CD14-positive monocyte (primary cell): ENCODE data around the gene EPHA2. TPM values are rescaled to one million over a fixed set of nuclear protein-coding genes. Genes with fewer than 3 reads are reported as not detected.

Experiments used
- DNase-seq, 3 donors: peaks; one replicate each; pipeline ENCODE4 v3.0.0-alpha.2; 2011 to 2022
- H2AFZ ChIP-seq: 2 replicates; pipeline ENCODE4 v1.6.0; 2012; ENCODE audit warnings: mild to moderate bottlenecking, low read depth, low read length, inconsistent platforms; ENCODE audit not compliant: insufficient read depth, poor library complexity, severe bottlenecking
- H3K27ac ChIP-seq, 2 donors: 1 replicate in 1 of 2; 2 replicates in 1 of 2; pipeline ENCODE4 v1.5.1; 2012 to 2013; ENCODE audit warnings: low read length in 2 of 2, control low read depth in 1 of 2, inconsistent platforms in 1 of 2, low read depth in 1 of 2, mild to moderate bottlenecking in 1 of 2
- H3K27me3 ChIP-seq, 2 donors: one replicate each; pipeline versions ENCODE4 v1.6.0 to v1.6.1; 2011 to 2013; ENCODE audit warnings: low read length in 2 of 2; ENCODE audit not compliant: control insufficient read depth in 2 of 2, insufficient read depth in 2 of 2
- H3K36me3 ChIP-seq, 2 donors: replicated peaks in 1 of 2; 1 replicate in 1 of 2; 2 replicates in 1 of 2; pipeline versions ENCODE4 v1.5.1 to v1.6.1; 2012 to 2013; ENCODE audit warnings: low read length in 2 of 2, control low read depth in 1 of 2, inconsistent platforms in 1 of 2, mild to moderate bottlenecking in 1 of 2; ENCODE audit not compliant: insufficient read depth in 2 of 2, control insufficient read depth in 1 of 2
- H3K4me1 ChIP-seq, 2 donors: 1 replicate in 1 of 2; 2 replicates in 1 of 2; pipeline versions ENCODE4 v1.5.1 to v1.6.1; 2012 to 2013; ENCODE audit warnings: low read length in 2 of 2, control low read depth in 1 of 2, inconsistent platforms in 1 of 2, mild to moderate bottlenecking in 1 of 2, moderate library complexity in 1 of 2; ENCODE audit not compliant: insufficient read depth in 2 of 2, control insufficient read depth in 1 of 2
- H3K4me2 ChIP-seq: replicated peaks from 2 replicates; pipeline ENCODE3; 2012; ENCODE audit warnings: low read length, moderate library complexity, mild to moderate bottlenecking; ENCODE audit not compliant: poor library complexity, severe bottlenecking; ENCODE audit errors: extremely low read depth
- H3K4me3 ChIP-seq, 3 experiments: fragments of 200-600 bp in 1 of 3; sonication (generic) in 1 of 3; replicated peaks in 1 of 3; 1 replicate in 2 of 3; 2 replicates in 1 of 3; pipeline ENCODE4 v1.5.1; 2011 to 2013; ENCODE audit warnings: low read length in 3 of 3, mild to moderate bottlenecking in 3 of 3, control low read depth in 2 of 3, low read depth in 2 of 3, inconsistent platforms in 1 of 3, moderate library complexity in 1 of 3
- H3K79me2 ChIP-seq: 2 replicates; pipeline ENCODE4 v1.6.0; 2012; ENCODE audit warnings: mild to moderate bottlenecking, control low read depth, inconsistent platforms, low read length, moderate library complexity; ENCODE audit not compliant: insufficient read depth
- H3K9ac ChIP-seq: 2 replicates; pipeline ENCODE4 v1.6.0; 2017; ENCODE audit warnings: low read length, mild to moderate bottlenecking; ENCODE audit not compliant: insufficient read depth, poor library complexity, severe bottlenecking
- H3K9me3 ChIP-seq, 2 donors: replicated peaks in 1 of 2; 1 replicate in 1 of 2; 2 replicates in 1 of 2; pipeline versions ENCODE4 v1.5.1 to v1.6.1; 2012 to 2013; ENCODE audit warnings: low read length in 2 of 2, control low read depth in 1 of 2; ENCODE audit not compliant: control insufficient read depth in 1 of 2, insufficient read depth in 1 of 2
- H4K20me1 ChIP-seq: 2 replicates; pipeline ENCODE4 v1.6.0; 2012; ENCODE audit warnings: mild to moderate bottlenecking, low read length, control low read depth, moderate library complexity; ENCODE audit not compliant: insufficient read depth
- H3K27ac Mint-ChIP-seq, 7 donors: one replicate each; pipeline ENCODE4 v1.8.0; 2020; ENCODE audit warnings: mild to moderate bottlenecking in 7 of 7, mixed read lengths in 7 of 7, moderate library complexity in 6 of 7, inconsistent platforms in 2 of 7
- H3K27me3 Mint-ChIP-seq, 3 donors: one replicate each; pipeline ENCODE4 v1.8.0; 2021 to 2022; ENCODE audit warnings: low read depth in 3 of 3, mild to moderate bottlenecking in 3 of 3, mixed read lengths in 3 of 3, moderate library complexity in 3 of 3, inconsistent platforms in 1 of 3
- H3K36me3 Mint-ChIP-seq, 2 donors: one replicate each; pipeline ENCODE4 v1.8.0; 2020; ENCODE audit warnings: mixed read lengths in 2 of 2, inconsistent platforms in 1 of 2, mild to moderate bottlenecking in 1 of 2
- H3K4me1 Mint-ChIP-seq: one replicate; pipeline ENCODE4 v1.8.0; 2020; ENCODE audit warnings: mild to moderate bottlenecking, mixed read lengths
- H3K4me3 Mint-ChIP-seq, 2 donors: one replicate each; pipeline ENCODE4 v1.8.0; 2020; ENCODE audit warnings: mild to moderate bottlenecking in 2 of 2, mixed read lengths in 2 of 2, moderate library complexity in 1 of 2
- H3K9me3 Mint-ChIP-seq, 7 donors: one replicate each; pipeline ENCODE4 v1.8.0; 2020 to 2022; ENCODE audit warnings: mixed read lengths in 7 of 7, mild to moderate bottlenecking in 6 of 7, moderate library complexity in 6 of 7, inconsistent platforms in 2 of 7
- WGBS: methylation state at CpG from one replicate; pipeline ENCODE4 v1.1.5; 2013; ENCODE audit warnings: missing lambda C conversion rate; ENCODE audit not compliant: insufficient coverage; 5-methylcytosine and 5-hydroxymethylcytosine counted together
- intact Hi-C, 2 donors: fragments of 100-400 bp; cut with micrococcal nuclease; formaldehyde crosslinking; loops; one replicate each; pipeline versions ENCODE4 v1.15.0 to v1.15.1; 2023
- polyA plus RNA-seq, 3 donors: library from polyadenylated mRNA; depleted of rRNA in 1 of 3; unstranded in 2 of 3; stranded (reverse) in 1 of 3; fragments of 300-500 nt in 2 of 3; fragments of >200 nt in 1 of 3; fragmentation: Illumina TruSeq in 2 of 3; gene quantifications; 1 replicate in 2 of 3; 2 replicates in 1 of 3; pipeline ENCODE4 v1.2.3, GENCODE V29; 2012 to 2021
- TF ChIP-seq, protein P1 (sequence below): fragments of 200-600 bp; IDR thresholded peaks from one replicate; pipeline ENCODE4 v1.8.0; 2022; ENCODE audit warnings: antibody characterized with exemption, mild to moderate bottlenecking

The EPHA2 gene
- polyA plus RNA-seq, 3 donors, result 0.03 TPM; not detected in 2

DNA sequence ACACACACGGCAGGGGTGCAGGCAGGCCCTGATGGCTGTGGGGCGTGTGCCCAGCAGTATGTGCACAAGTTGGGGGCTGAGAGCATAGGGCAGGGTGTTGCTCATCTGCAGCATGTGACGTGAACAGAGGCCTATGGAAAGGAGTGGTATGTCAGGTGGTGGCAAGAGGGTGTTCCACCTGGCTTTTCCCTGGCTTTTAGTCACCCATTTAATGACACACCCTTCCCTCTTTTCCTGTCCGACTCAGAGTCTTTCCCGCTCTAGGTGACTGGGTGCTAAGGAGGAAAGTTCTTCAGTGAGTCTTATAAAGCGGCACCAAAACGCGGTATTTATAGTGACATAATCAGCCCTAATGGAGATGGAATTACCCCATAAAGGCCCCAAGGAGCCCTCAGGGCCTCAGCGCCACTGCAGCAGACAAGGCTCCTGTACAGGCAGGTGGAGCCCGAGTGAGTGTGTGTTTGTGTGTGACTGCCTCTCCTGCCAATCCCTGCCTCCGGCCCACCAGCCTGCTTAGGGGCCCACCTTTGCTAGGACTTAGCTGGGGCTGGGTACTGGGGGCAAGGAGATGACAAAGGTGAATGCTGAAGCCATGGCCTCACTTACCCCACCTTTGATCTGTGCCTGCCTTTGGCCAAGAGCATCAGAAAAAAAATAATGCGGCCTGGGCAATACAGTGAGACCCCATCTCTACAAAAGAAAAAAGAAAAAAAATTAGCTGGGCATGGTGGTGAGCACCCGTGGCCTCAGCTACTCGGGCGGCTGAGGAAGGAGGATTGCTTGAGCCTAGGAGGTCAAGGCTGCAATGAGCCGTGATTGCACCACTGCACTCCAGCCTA lies 3.3 kb upstream of the EPHA2 start:
- Mint-ChIP-seq H3K36me3 (no peaks in the 10 kb centered on the region), H3K9me3 (peaks cover 0 to 12% (median 1%) of the 10 kb centered on the region in 7 donors), H3K4me1 (peaks cover 51% of the 10 kb centered on the region), H3K27ac (no peak overlapping the region), H3K4me3 (no peak overlapping the region), H3K27me3 (peaks cover 51 to 68% (median 57%) of the 10 kb centered on the region in 3 donors)
- intact Hi-C loops, result no loop called here
- Histone ChIP-seq H3K27ac (no peak overlapping the region), H3K79me2 (no peaks in the 10 kb centered on the region), H3K9me3 (no peaks in the 10 kb centered on the region), H2AFZ (no peak overlapping the region), H3K27me3 (peaks cover 11 to 50% of the 10 kb centered on the region in 2 donors), H3K4me1 (peaks cover 31 to 50% of the 10 kb centered on the region in 2 donors), H3K4me2 (no peak overlapping the region), H3K4me3 (no peak overlapping the region), H3K36me3 (no peaks in the 10 kb centered on the region), H3K9ac (no peak overlapping the region), H4K20me1 (no peaks in the 10 kb centered on the region)
- TF ChIP-seq, protein P1, sequence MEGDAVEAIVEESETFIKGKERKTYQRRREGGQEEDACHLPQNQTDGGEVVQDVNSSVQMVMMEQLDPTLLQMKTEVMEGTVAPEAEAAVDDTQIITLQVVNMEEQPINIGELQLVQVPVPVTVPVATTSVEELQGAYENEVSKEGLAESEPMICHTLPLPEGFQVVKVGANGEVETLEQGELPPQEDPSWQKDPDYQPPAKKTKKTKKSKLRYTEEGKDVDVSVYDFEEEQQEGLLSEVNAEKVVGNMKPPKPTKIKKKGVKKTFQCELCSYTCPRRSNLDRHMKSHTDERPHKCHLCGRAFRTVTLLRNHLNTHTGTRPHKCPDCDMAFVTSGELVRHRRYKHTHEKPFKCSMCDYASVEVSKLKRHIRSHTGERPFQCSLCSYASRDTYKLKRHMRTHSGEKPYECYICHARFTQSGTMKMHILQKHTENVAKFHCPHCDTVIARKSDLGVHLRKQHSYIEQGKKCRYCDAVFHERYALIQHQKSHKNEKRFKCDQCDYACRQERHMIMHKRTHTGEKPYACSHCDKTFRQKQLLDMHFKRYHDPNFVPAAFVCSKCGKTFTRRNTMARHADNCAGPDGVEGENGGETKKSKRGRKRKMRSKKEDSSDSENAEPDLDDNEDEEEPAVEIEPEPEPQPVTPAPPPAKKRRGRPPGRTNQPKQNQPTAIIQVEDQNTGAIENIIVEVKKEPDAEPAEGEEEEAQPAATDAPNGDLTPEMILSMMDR, result no peak
- WGBS, result 73% methylated on average over 4 of the region's 16 CpGs
- DNase-seq, result no peak

DNA sequence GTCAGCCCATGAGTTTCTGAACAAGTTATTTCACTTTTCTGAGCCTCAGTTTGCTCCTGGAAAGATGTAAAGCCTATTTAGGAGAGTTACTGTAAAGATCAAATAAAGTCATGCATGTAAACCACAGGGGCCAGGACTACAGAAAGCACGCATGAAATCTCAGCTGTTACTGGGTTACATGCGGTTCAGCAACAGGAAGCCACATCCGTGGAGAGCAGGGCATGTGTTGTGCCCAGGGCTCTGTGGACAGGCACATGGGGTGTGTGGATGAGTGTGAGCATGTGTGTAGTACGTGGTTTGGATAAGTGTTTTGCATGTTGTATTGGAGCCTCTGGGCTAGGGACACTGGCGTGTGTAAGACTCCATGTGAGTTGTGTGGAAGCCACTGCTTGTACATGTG lies 2.2 kb upstream of the EPHA2 start:
- Histone ChIP-seq H3K9ac (no peak overlapping the region), H3K4me3 (no peak overlapping the region), H3K79me2 (no peaks in the 10 kb centered on the region), H3K4me1 (peaks cover 38 to 57% of the 10 kb centered on the region in 2 donors), H2AFZ (no peak overlapping the region), H3K9me3 (no peaks in the 10 kb centered on the region), H3K27me3 (peaks cover 11 to 48% of the 10 kb centered on the region in 2 donors), H4K20me1 (no peaks in the 10 kb centered on the region), H3K4me2 (no peak overlapping the region), H3K27ac (no peak overlapping the region), H3K36me3 (no peaks in the 10 kb centered on the region)
- Mint-ChIP-seq H3K36me3 (no peaks in the 10 kb centered on the region), H3K27me3 (peaks cover 50 to 68% (median 52%) of the 10 kb centered on the region in 3 donors), H3K27ac (no peak overlapping the region), H3K4me1 (peaks cover 58% of the 10 kb centered on the region), H3K4me3 (peak overlapping the region in 1 of 2 donors; percentile 35), H3K9me3 (peaks cover 0 to 12% (median 1%) of the 10 kb centered on the region in 7 donors)
- no peak for DNase-seq
- intact Hi-C loops, result no loop called here
- 46% methylated on average over 5 of the region's 5 CpGs for WGBS
- TF ChIP-seq, protein P1, result no peak
